Panc1 (cell line): Measurements from ENCODE around the gene PLEKHA7.

Source experiments
- POLR2AphosphoS5 ChIP-seq: IDR thresholded peaks from 2 replicates; pipeline ENCODE4 v1.6.1; 2012; ENCODE audit warnings: mild to moderate bottlenecking, low read depth, low read length, moderate library complexity
- TF ChIP-seq, protein P1 (sequence below): fragments of 450-650 bp; IDR thresholded peaks from 2 replicates; pipeline ENCODE4 v1.5.1; 2017; ENCODE audit warnings: mild to moderate bottlenecking

DNA sequence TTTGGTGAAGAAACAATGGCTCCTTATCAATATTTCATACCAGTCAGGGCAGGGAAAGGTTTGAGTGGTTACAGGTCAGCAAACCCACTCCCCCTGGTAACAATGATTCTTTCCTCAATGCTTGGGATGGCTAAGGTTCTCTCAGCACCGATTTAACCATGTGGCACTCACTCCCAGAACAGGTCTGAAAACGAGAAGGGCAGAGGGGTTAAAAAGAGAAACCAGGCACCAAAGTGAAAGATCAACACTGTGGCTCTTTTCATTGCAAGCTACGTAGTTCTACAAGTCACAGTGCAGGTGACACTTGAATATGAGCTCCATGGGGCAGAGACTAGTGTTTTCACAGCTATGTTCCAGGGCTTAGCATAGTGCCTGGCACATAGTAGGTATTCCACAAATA is 132.4 kb downstream of the PLEKHA7 start:
- TF ChIP-seq, protein P1, sequence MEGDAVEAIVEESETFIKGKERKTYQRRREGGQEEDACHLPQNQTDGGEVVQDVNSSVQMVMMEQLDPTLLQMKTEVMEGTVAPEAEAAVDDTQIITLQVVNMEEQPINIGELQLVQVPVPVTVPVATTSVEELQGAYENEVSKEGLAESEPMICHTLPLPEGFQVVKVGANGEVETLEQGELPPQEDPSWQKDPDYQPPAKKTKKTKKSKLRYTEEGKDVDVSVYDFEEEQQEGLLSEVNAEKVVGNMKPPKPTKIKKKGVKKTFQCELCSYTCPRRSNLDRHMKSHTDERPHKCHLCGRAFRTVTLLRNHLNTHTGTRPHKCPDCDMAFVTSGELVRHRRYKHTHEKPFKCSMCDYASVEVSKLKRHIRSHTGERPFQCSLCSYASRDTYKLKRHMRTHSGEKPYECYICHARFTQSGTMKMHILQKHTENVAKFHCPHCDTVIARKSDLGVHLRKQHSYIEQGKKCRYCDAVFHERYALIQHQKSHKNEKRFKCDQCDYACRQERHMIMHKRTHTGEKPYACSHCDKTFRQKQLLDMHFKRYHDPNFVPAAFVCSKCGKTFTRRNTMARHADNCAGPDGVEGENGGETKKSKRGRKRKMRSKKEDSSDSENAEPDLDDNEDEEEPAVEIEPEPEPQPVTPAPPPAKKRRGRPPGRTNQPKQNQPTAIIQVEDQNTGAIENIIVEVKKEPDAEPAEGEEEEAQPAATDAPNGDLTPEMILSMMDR, result no peak
- no peak for TF ChIP-seq POLR2AphosphoS5
